Activated B cell treated with CpG ODN at 0.5 μM for 24 hours (primary cell): ENCODE data around the gene SASH3. TPM values are rescaled to one million over a fixed set of nuclear protein-coding genes. Genes with fewer than 3 reads are reported as not detected.

ENCODE experiments used
- ATAC-seq: fragments of 200-7000 bp; cut with Tn5 transposase; one replicate; pipeline ENCODE4 v1.10.0; 2021; ENCODE audit warnings: low read depth, mild to moderate bottlenecking, moderate library complexity
- CTCF ChIA-PET: fragments of 350-600 bp; sonication (Branson Sonifier 250); formaldehyde crosslinking; loops from one replicate; lab custom pipeline; 2021; ENCODE audit warnings: antibody characterized with exemption; lab: Charles Lee
- POLR2A ChIA-PET: fragments of 350-600 bp; sonication (Branson Sonifier 250); formaldehyde crosslinking; loops from one replicate; lab custom pipeline; 2021; ENCODE audit warnings: antibody characterized with exemption; lab: Charles Lee
- DNase-seq: peaks from one replicate; pipeline ENCODE4 v3.0.0; 2022
- H3K27ac Mint-ChIP-seq: one replicate; pipeline ENCODE4 v1.8.0; 2020; ENCODE audit warnings: mixed read lengths
- H3K27me3 Mint-ChIP-seq: one replicate; pipeline ENCODE4 v1.8.0; 2021; ENCODE audit warnings: mixed read lengths
- H3K36me3 Mint-ChIP-seq: one replicate; pipeline ENCODE4 v1.8.0; 2021; ENCODE audit warnings: low read depth, mixed read lengths
- H3K4me1 Mint-ChIP-seq: one replicate; pipeline ENCODE4 v1.8.0; 2021; ENCODE audit warnings: mixed read lengths
- H3K4me3 Mint-ChIP-seq: one replicate; pipeline ENCODE4 v1.8.0; 2020; ENCODE audit warnings: mild to moderate bottlenecking, mixed read lengths
- H3K9me3 Mint-ChIP-seq: one replicate; pipeline ENCODE4 v1.8.0; 2020; ENCODE audit warnings: mixed read lengths
- CTCF ChIP-seq: fragments of 200-600 bp; IDR thresholded peaks from one replicate; pipeline ENCODE4 v1.8.0; 2022; ENCODE audit warnings: antibody characterized with exemption, mild to moderate bottlenecking
- intact Hi-C: fragments of 100-400 bp; cut with micrococcal nuclease; formaldehyde crosslinking; loops from one replicate; pipeline ENCODE4 v1.15.1; 2024
- total RNA-seq: library from RNA; stranded (reverse); gene quantifications from 2 replicates; pipeline ENCODE4 v1.2.3, GENCODE V29; 2022

Gene SASH3
- total RNA-seq, 1 donor from 2014 or later, result 209 TPM

GRCh38 chrX:129825746-129826505 is 46.2 kb downstream of the SASH3 start:
- Mint-ChIP-seq H3K27me3 (no peaks in the 10 kb centered on the region), H3K4me3 (no peak overlapping the region), H3K9me3 (no peaks in the 10 kb centered on the region), H3K27ac (no peak overlapping the region), H3K36me3 (peaks cover 5% of the 10 kb centered on the region), H3K4me1 (peaks cover 10% of the 10 kb centered on the region)
- no peak for ATAC-seq
- TF ChIP-seq CTCF, result no peak
- CTCF ChIA-PET, result no interaction called here
- DNase-seq, result no peak
- intact Hi-C loops, result no loop called here
- POLR2A ChIA-PET, result no interaction called here

DNA sequence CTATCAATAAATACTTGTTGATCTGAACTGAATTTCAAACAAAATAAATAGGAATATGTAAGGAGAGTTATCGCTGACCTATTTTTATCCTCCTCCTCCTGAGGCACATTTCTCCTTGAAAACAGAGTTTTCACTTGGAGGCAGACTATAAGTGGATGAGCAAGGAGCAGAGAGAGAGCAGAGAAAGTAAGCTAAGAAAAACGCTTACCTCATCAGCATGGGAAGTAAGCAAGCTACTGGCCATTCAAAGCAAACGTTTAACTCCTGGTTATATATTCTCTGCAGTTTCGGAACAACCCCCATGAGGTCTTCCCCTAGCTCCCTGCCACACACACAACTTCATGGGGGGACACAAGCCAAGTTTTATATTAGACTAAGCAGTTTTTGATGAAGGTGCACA is 50.7 kb downstream of the SASH3 start:
- no peak overlapping the region for H3K27ac Mint-ChIP-seq

DNA sequence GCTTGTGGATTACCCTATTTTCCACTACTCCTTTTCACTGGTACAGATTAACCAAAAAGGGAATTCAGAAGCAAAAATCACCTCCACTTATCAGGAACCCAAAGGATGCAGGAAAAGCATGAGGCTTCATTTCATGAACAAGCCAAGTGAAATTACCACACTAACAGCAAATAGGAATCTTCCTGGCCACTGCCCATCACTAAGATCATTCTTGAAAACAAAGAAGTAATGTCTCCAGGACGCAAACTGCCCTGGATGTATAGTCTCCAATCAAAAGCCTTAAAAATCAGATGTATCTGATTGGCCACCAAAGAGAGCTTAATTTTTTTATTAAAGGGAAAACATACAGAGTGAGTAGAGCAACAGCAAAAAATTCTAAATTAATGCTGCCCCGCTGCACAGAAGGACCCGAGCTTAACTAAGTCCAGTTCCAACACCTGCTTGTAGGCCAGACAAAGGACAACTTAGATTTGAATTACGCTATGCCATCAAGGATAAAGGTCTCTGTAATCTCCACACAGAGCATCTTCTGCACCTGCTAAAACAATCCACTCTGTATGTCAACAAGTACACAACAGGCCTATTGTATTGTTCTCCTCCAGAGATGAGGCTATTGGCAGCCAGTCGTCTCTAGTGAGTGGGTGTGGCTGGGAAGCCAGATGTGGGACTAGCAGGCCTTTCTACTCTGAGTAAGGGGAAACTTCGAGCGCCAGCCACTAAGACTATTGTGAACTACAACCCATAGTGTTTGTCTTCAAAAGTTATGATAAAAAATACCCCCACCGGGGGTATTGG is 51.5 kb downstream of the SASH3 start:
- H3K36me3 Mint-ChIP-seq, result peaks cover 3% of the 10 kb centered on the region

More for the DNA sequence above, 50.7 kb downstream of the SASH3 start:
- Mint-ChIP-seq H3K4me1 (peaks cover 9% of the 10 kb centered on the region), H3K36me3 (peaks cover 5% of the 10 kb centered on the region), H3K27me3 (no peaks in the 10 kb centered on the region), H3K9me3 (no peaks in the 10 kb centered on the region), H3K4me3 (no peak overlapping the region)
- intact Hi-C loops, result no loop called here
- ChIA-PET POLR2A (interaction anchor here (0.7 kb wide), 1 partner anchor 48 kb away, joined by 3 read pairs; no protein-coding TSS in a partner anchor), CTCF (no interaction called here)
- TF ChIP-seq CTCF, result no peak
- no peak for DNase-seq
- no peak for ATAC-seq

GRCh38 chrX:129833153-129833990 is 53.6 kb downstream of the SASH3 start:
- ATAC-seq (no peak), DNase-seq (no peak)
- no peaks in the 10 kb centered on the region for H3K9me3 Mint-ChIP-seq
- peaks cover 4% of the 10 kb centered on the region for H3K36me3 Mint-ChIP-seq
- no peak for TF ChIP-seq CTCF
- intact Hi-C loops, result no loop called here
- no peaks in the 10 kb centered on the region for H3K4me1 Mint-ChIP-seq
- no peak overlapping the region for H3K4me3 Mint-ChIP-seq
- no peaks in the 10 kb centered on the region for H3K27me3 Mint-ChIP-seq
- CTCF ChIA-PET, result no interaction called here
- no peak overlapping the region for H3K27ac Mint-ChIP-seq
- POLR2A ChIA-PET, result no interaction called here

More for the DNA sequence above, 51.5 kb downstream of the SASH3 start:
- DNase-seq (no peak), ATAC-seq (no peak)
- intact Hi-C loops, result no loop called here
- H3K4me1 Mint-ChIP-seq, result peaks cover 1% of the 10 kb centered on the region
- no peaks in the 10 kb centered on the region for H3K27me3 Mint-ChIP-seq
- H3K4me3 Mint-ChIP-seq, result no peak overlapping the region
- no peak overlapping the region for H3K27ac Mint-ChIP-seq
- POLR2A ChIA-PET, result interaction anchor here (0.7 kb wide), 1 partner anchor 48 kb away, joined by 3 read pairs; no protein-coding TSS in a partner anchor
- CTCF ChIA-PET, result no interaction called here
- no peak for TF ChIP-seq CTCF
- no peaks in the 10 kb centered on the region for H3K9me3 Mint-ChIP-seq
